Esophagus squamous epithelium (tissue), 4 donors: ENCODE results near the gene SLC38A8.

ENCODE experiments used
- POLR2A ChIP-seq, 4 donors: fragments of 450-650 bp; IDR thresholded peaks; one replicate each; pipeline ENCODE4 v1.6.1; 2017; ENCODE audit warnings: antibody characterized with exemption in 4 of 4, mild to moderate bottlenecking in 4 of 4, moderate library complexity in 3 of 4
- TF ChIP-seq, protein P1 (sequence below), 6 experiments: fragments of 450-650 bp in 4 of 6; fragments of 200-600 bp in 2 of 6; sonication (generic) in 2 of 6; IDR thresholded peaks; one replicate each; pipeline ENCODE4 v1.5.1; 2016 to 2019; ENCODE audit warnings: antibody characterized with exemption in 6 of 6, mild to moderate bottlenecking in 4 of 6, moderate library complexity in 4 of 6

DNA sequence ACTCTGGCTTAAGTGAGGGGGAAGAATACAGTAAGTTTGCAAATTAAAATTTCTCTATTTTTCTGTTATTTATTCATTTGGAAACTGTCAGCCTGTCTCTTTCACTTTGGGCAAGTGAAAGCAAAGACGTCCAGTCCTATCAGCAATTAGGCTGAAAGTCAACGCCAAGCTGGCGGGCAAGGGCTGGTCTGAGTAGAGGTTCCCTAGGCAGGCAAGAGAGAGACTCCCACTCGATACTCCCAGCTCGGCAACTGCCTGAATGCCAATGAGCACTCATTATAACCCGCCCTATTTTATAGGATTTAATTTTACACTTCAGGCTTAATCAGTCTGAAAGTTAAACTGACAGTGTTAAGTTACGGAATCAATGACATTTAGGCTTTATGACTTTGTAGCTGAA, 14.3 kb upstream of the SLC38A8 start:
- TF ChIP-seq, protein P1, sequence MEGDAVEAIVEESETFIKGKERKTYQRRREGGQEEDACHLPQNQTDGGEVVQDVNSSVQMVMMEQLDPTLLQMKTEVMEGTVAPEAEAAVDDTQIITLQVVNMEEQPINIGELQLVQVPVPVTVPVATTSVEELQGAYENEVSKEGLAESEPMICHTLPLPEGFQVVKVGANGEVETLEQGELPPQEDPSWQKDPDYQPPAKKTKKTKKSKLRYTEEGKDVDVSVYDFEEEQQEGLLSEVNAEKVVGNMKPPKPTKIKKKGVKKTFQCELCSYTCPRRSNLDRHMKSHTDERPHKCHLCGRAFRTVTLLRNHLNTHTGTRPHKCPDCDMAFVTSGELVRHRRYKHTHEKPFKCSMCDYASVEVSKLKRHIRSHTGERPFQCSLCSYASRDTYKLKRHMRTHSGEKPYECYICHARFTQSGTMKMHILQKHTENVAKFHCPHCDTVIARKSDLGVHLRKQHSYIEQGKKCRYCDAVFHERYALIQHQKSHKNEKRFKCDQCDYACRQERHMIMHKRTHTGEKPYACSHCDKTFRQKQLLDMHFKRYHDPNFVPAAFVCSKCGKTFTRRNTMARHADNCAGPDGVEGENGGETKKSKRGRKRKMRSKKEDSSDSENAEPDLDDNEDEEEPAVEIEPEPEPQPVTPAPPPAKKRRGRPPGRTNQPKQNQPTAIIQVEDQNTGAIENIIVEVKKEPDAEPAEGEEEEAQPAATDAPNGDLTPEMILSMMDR (IDR thresholded peaks at IDR 0.05): no peak
- no peak for TF ChIP-seq POLR2A (IDR thresholded peaks at IDR 0.05)
